HL-60/S4 (cell line): ENCODE results near the gene TRPM1.

Experiments
- in situ Hi-C: fragments of 300-500 bp; cut with MboI; formaldehyde crosslinking; loops from 2 replicates; pipeline ENCODE4 v1.14.3; 2022; ENCODE audit warnings: low sequenced_read_pairs

Gene TRPM1

DNA sequence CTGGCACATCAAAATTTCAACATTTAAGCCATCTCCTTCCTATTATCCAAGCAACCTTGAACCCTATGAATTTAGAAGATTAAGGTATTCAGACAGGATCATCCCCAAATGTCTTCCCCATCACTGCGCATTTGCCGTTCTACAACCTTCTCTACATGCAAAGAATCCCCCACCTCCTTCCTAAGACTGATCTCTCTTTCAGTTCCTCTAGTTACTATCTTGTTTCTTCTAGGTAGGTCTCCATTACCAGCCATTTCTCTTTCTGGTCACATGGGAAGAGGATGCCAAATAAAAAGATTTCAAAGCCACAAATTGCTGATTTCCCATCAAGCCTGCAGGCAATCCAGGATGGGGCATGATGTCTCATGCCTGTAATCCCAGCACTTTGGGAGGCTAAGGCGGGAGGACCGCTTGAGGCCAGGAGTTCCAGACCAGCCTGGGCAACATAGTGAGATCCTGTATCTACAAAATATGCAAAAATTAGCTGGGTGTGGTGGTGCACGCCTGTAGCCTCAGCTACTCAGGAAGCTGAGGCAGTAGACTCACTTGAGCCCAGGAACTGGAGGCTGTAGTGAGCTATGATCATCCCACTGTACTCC is 80.4 kb downstream of the TRPM1 start:
- in situ Hi-C loops = no loop called here

DNA sequence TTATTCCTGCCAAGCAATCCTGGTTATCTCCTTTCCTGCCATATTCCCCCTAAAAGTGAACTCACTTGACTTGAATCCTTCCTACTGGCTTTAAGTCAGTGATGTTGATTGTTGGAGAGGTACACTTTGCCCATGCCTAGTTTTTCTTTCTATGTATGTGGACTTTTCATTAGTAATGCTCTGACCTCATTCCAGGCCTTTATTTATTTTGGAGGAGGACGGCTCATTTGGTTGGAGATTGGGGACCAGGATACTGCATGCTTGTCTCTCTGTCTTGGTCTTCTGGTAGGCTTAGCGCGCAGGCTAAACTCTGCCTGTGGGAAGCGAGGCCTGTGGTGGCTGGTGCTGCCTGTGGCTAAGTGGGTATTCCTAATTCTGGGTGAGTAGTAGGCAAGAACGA is 81.0 kb downstream of the TRPM1 start:
- in situ Hi-C loops = no loop called here

DNA sequence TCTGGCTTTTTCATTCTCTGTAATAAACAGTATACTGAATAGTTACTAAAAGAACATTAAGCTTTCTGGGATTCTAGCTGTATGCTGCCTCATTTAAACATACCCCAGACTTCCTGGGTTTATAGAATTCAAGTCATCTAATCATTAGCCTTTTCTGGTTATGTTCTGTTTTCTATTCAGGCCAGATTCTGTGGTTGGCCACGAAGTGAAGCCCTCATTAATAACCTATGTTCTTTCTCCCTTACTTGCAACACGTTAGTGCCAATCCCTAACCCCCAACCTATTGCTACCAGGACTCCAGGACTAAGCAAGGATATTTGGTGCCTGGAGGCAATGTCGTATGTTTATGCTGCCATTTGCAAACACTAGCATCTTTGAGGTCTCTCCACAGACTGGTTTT is 81.5 kb downstream of the TRPM1 start:
- in situ Hi-C loops = no loop called here

GRCh38 chr15:31017311-31017710 is 84.2 kb downstream of the TRPM1 start:
- in situ Hi-C loops = no loop called here

GRCh38 chr15:31016446-31016915 is 85.0 kb downstream of the TRPM1 start:
- in situ Hi-C loops = no loop called here

DNA sequence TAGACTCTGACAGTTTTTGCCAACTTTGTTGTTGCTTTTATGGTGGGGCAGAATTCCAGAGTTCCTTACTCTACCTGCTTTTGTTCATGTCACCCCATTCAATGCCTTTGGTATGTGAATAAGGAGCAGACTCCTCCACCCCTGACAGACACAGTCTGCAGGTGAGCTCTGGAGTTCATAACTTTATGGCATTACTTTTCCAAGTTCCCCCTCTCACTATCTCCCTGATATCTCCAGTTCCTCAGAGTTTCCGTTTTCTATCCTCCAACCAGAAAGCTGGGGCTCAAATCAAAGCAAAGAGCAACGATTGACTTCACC is 87.0 kb downstream of the TRPM1 start:
- in situ Hi-C loops = no loop called here

DNA sequence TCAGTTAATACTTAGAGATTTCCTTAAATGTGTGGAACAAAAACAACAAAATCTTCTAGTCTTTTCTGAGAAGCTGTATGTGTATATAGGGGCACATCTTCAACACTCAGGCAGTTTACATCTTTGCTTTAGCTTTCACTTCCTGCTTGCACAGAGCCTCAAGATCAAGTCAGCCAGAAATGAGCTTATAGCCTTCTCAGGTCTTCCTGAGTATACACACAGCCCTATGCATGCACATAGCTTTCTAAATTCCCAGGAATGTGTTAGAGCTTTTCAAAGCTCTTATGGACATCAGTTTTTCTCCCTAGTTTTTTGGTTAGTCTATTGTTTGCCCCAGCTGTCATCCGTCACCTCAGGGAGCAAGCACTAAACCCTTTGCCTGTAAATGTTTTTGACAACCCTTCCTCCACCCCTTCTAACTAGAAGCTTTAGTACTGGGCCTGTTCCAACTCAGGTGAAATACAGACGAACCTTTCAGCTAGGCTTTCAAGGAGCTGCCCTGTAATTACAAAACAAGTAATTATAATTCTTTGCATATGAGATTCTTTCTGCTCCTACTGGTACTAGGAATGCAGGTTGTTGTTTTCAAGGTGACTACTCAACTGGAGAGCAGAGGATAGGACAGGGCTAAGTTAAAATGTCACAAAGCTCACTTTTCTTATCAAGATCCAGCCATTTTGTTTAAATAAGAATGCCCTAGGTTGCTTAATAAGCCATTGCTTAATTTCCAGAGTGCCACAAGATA is 87.5 kb downstream of the TRPM1 start:
- in situ Hi-C loops = no loop called here

- in situ Hi-C loops = no loop called here
Observed at GRCh38 chr15:31012455-31012854, 89.1 kb downstream of the TRPM1 start.

GRCh38 chr15:31010036-31010435 is 91.5 kb downstream of the TRPM1 start:
- in situ Hi-C loops = no loop called here

DNA sequence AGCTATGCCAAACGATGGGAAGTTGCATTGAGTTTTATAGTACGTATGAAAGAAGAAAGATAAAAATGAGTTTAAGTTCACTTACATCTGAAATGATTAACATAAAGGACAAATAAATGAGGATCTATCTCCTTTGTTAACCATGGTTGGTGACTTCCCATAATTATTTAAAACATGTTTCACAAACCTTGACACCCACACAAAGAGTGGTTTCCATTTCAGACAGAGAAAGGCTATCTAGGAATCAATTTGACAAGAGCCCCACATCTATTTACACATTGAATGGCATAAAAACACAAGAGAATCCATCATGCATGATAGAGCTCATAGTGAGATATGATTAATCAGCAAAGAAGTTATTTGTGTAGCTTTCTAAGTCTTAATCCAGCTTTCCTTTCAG is 95.9 kb downstream of the TRPM1 start:
- in situ Hi-C loops = no loop called here

- in situ Hi-C loops = no loop called here
Observed at GRCh38 chr15:31004220-31004733, 97.2 kb downstream of the TRPM1 start.

GRCh38 chr15:31001702-31002101 is 99.8 kb downstream of the TRPM1 start:
- in situ Hi-C loops = no loop called here

DNA sequence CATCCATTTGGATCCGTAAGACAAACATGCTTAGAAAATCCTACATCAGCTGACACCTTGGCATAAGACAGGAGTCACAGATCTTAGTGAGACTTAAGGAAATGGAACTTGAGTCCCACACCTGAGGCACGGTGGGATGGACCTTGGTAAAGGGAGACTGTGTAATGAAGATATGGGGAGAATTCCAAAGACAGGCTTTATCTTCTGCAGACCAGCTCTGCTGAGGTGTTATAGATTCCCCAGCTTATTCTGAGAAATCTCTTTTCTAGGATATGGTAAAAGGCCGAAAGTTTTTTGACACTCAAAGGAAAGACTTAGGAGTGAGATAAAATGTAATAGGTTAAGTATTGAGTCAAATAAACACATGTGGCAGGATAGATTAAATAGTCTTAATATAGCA is 101.8 kb downstream of the TRPM1 start:
- in situ Hi-C loops = no loop called here

- in situ Hi-C loops = no loop called here
Observed at GRCh38 chr15:30997270-30997669, 104.3 kb downstream of the TRPM1 start.

DNA sequence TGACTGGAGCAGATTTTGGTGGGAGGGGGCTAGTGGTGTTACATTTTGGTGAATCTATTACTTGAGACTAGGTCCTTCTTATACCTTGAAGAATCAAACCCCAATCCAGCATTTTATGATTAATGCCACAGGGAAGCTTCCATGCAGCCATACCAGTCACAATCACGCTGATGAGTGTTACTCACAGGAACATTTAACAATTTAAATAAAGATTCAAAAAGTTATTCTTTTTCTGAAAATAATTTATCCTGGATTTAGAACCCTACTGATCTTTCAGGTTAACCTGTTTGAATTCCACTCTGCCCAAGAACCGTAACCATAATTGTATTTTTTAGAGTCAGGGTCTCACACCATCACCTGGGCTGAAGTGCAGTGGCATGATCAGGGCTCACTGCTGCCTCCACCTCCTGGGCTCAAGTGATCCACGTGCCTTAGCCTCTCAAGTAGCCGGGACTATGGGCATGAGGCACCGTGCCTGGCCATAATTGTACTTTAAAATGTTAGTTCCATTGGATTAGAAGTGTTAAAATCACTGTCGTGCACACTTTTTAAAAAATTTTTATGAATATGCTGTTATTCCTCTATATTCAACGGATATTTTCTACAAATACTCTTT is 109.2 kb downstream of the TRPM1 start:
- in situ Hi-C loops = no loop called here

- in situ Hi-C loops = no loop called here
Observed at GRCh38 chr15:30991255-30992235, 110.0 kb downstream of the TRPM1 start, which contains the start of gene MTMR10. Gene MTMR10 (minus strand): TSS chr15:30991628. CDS start chr15:30991506, 122 bp downstream.

DNA sequence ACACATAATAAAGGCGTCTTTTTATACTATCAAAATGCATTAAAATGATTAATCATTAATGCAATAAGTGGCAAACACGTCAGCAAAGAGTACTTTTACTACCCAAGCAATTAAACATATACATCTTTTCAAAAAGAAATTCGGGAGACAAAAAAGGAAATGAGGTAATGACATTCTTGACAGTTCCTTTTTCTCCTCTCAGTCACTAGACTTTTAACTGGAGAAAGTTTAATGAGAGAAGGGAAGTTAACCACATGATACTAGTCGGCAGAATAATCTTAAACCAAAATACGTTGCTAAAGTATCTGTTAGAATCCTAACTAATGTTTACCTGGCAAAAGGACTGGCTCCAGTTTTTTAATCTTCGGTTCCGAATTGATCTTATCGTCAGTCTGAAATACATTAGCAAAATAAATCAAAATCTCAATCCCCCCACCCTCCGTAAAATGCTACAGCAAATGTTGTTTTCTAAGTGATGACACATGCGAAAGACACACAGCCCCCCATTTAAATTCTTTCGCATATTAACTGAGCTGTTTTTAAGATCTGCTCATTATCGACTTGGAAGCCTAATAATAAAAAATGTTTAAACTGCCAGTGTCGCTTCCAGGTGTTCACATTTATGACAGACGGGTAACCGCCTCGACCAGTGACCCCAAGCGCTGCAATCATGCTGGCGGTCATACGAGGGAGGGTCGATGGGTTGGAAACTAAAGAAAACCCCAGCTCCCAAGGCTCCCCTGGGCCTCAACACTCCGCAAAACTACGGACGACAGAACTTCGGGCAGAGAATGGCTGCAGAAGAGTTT is 110.9 kb downstream of the TRPM1 start:
- in situ Hi-C loops = no loop called here

- in situ Hi-C loops = no loop called here
Observed at GRCh38 chr15:30990036-30990435, 111.5 kb downstream of the TRPM1 start.

- in situ Hi-C loops = no loop called here
Observed at GRCh38 chr15:30985081-30985531, 116.4 kb downstream of the TRPM1 start.

GRCh38 chr15:30984542-30984941 is 117.0 kb downstream of the TRPM1 start:
- in situ Hi-C loops = no loop called here
